Stimulated activated CD8-positive, alpha-beta memory T cell treated with anti-CD3 and anti-CD28 coated beads, Interleukin-4, amount 100 ng/mL, for 24 hours (primary cell): ENCODE measurements around the gene CCDC171.
"Not testable (repeated sequence)": the region's sequence is repeated elsewhere in the genome, so short reads cannot be mapped to it uniquely, and the experiment has no call there.

Source experiments
- DNase-seq: peaks from one replicate; pipeline ENCODE4 v3.0.0-alpha.2; 2020; ENCODE audit warnings: low read depth

The CCDC171 gene

GRCh38 chr9:15697446-15697851 lies 144.6 kb downstream of the CCDC171 start:
- DNase-seq = no peak

DNA sequence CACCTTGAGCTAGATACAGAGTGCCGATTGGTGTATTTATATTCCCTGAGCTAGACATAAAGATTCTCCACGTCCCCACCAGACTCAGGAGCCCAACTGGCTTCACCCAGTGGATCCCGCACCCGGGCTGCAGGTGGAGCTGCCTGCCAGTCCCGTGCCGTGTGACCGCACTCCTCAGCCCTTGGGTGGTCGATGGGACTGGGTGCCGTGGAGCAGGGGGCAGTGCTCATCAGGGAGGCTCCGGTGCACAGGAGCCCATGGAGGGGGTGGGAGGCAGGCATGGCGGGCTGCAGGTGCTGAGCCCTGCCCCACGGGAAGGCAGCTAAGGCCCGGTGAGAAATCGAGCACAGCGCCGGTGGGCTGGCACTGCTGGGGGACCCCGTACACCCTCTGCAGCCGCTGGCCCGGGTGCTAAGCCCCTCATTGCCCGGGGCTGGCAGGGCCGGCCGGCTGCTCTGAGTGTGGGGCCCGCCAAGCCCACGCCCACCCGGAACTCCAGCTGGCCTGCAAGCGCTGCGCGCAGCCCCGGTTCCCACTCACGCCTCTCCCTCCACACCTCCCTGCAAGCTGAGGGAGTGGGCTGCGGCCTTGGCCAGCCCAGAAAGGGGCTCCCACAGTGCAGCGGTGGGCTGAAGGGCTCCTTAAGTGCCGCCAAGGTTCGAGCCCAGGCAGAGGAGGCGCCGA lies 147.2 kb downstream of the CCDC171 start:
- DNase-seq = not testable (repeated sequence)

DNA sequence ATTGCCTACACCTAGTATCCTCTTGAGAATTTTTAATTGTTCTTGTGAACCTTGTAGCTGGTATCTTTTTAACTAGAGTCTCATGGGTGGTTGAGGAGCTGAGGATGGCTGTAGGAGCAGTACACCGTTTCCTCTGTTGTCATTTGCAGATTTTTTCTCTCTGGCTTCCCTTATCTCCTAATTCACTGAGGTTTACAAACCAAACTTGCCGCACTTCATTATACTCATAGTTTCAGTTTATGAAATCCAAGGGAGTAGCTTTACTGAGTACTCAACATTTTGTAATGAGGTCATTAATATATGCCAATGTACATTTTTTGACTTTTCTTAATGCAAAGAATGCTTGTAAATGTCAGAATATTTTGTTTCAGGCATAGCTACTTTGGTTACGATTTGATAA lies 154.2 kb downstream of the CCDC171 start:
- DNase-seq = no peak

GRCh38 chr9:15711531-15711930 lies 158.7 kb downstream of the CCDC171 start:
- DNase-seq = no peak

GRCh38 chr9:15711931-15712330 lies 159.1 kb downstream of the CCDC171 start:
- DNase-seq = no peak

- DNase-seq = no peak
Observed at GRCh38 chr9:15714746-15715145, 161.9 kb downstream of the CCDC171 start.

GRCh38 chr9:15717290-15717967 lies 164.6 kb downstream of the CCDC171 start:
- no peak for DNase-seq

- DNase-seq = no peak
Observed at GRCh38 chr9:15718423-15718822, 165.6 kb downstream of the CCDC171 start.

GRCh38 chr9:15720861-15721260 lies 168.0 kb downstream of the CCDC171 start:
- no peak for DNase-seq

- no peak for DNase-seq
Observed at GRCh38 chr9:15722888-15723287, 170.0 kb downstream of the CCDC171 start.

- DNase-seq = no peak
Observed at GRCh38 chr9:15724016-15724415, 171.2 kb downstream of the CCDC171 start.

- no peak for DNase-seq
Observed at GRCh38 chr9:15724612-15725011, 171.8 kb downstream of the CCDC171 start.

DNA sequence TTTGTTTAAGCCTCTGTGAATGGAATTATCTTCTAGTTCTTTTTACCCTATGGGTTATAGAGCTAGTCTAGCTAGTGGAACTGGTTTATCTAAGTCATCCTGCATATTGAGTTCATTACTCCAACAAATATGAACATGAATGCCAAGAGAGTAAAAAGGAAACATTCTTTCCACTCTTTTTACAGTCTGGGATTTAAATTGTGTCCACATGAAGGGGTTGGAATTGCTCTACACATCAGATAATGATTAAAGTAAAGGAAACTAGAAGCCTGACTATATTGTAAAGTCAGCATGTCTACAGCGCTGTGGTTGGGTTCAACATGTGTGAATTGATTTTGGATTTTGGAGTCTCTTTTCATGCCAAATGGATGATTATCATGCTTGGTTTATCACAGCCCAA lies 173.1 kb downstream of the CCDC171 start:
- DNase-seq = no peak

DNA sequence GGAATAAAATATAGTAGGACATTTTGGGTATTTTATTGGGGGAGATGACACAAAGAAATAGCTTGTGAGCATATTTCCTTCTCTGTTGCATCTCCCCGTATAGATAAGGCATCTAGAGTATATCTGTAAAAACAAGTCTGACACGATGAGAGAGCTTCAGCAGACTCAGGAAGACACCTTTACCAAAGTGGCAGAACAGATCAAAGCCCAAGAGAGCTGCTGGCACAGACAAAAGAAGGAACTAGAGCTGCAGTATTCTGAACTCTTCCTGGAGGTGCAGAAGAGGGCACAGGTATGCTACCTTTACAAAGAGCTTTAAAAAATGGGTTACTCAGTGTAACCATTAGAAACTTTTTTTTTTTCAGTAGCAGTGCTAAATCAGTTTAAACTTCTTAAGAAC lies 176.7 kb downstream of the CCDC171 start:
- DNase-seq = no peak

- no peak for DNase-seq
Observed at GRCh38 chr9:15735083-15735857, 182.4 kb downstream of the CCDC171 start.

DNA sequence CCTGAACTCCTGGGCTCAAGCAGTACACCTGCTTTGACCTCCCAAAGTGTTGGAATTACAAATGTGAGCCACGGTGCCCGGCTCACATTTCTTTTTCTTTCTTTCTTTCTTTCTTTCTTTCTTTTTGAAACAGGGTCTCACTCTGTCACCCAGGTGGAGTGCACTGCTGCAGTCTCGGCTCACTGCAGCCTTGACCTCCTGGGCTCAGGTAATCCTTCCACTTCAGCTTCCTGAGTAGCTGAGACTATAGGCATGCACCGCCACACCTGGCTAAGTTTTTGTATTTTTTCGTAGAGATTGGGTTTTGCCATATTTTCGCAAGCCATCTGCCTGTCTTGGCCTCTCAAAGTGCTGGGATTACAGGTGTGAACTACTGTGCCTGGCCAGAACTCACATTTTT lies 183.7 kb downstream of the CCDC171 start:
- DNase-seq = no peak

- no peak for DNase-seq
Observed at GRCh38 chr9:15738011-15738410, 185.2 kb downstream of the CCDC171 start.

DNA sequence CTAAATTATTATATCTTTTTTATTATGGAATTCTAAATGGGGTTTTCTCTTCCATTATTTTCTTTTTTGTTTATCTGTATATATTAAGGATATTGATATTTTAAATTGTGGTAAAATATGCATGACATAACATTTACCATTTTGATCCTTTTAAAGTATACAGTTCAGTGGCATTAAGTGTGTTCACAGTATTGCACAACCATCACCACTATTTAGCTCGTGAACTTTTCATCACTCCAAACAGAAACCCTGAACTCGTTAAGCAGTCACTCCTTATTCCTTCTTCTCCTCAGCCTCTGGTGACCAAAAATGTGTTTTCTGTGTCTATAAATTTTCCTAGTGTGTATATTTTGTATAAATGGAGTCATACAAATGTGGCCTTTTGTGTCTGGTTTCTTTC lies 188.2 kb downstream of the CCDC171 start:
- no peak for DNase-seq

DNA sequence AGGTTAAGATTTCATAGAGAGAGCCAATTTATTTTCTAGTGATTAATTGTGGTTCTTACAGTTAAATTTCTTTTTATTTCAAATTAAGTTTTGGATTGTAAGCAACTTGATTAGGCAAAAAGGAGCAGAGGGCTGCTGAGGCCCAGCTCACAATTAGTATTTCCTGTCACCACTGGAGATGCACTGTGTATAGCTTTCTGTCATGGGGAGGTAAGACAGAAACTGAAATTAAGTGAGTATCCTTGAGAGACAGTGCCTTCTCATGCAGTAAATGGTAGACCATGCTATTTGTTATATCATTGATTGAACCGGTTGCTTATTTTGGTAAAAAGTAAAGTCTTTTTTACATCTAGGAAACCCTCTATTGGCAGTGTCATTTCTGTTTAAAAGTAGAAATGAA lies 190.7 kb downstream of the CCDC171 start:
- no peak for DNase-seq

DNA sequence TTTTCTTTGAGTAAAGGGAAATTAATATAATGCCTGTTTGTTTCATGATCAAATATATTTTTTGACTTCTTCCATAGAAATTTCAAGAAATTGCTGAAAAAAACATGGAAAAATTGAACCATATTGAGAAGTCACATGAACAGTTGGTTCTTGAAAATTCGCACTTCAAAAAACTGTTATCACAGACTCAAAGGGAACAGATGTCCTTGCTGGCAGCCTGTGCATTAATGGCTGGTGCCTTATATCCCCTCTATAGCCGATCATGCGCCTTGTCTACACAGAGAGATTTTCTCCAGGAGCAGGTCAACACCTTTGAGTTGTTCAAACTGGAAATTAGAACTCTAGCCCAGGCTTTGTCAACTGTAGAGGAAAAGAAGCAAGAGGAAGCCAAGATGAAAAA lies 191.4 kb downstream of the CCDC171 start:
- DNase-seq = no peak

GRCh38 chr9:15746905-15747304 lies 194.1 kb downstream of the CCDC171 start:
- DNase-seq = no peak

DNA sequence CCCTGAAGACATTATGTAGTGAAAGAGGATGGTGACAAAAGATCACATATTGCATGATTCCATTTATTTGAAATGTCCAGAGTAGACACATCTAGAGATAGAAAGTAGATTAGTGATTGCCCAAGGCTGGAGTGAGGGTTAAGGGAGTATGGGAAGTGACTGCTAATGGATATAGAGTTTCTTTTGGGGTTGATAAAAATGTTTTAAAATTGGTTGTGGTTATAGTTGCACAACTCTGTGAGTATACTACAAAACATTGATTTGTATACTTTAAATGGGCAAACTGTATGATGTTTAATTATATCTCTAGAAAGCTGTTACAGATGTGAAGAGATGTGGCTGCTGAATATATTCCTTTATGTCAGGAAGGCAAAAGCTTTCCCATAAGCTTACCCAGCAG lies 202.8 kb downstream of the CCDC171 start:
- no peak for DNase-seq

GRCh38 chr9:15761551-15761950 lies 208.7 kb downstream of the CCDC171 start:
- no peak for DNase-seq
